IMR-90 (cell line): ENCODE measurements around the gene MESP2. TPM values are rescaled to one million over a fixed set of nuclear protein-coding genes. Genes with fewer than 3 reads are reported as not detected.

ENCODE experiments used
- ATAC-seq: fragments of 200-7000 bp; cut with Tn5 transposase; 2 replicates; pipeline ENCODE4 v1.9.1; 2020; ENCODE audit warnings: low read depth, mild to moderate bottlenecking, moderate library complexity
- BruUV-seq: library from RNA; stranded (reverse); fragments of 400-500 nt; replicated peaks from 2 replicates; lab custom pipeline; 2021; lab: Mats Ljungman, UMichigan
- CTCF ChIA-PET: fragments of 300-600 bp; formaldehyde crosslinking; extraction: SDS; loops from one replicate; lab custom pipeline; 2021; ENCODE audit warnings: antibody characterized with exemption; lab: Yijun Ruan, JAX
- POLR2A ChIA-PET: fragments of 300-600 bp; sonication (Branson Sonifier 250); formaldehyde crosslinking; loops from one replicate; lab custom pipeline; 2022; ENCODE audit warnings: antibody characterized with exemption; ENCODE audit not compliant: unreplicated experiment; lab: Charles Lee
- DNase-seq: peaks from one replicate; pipeline ENCODE4 v3.0.0; 2013
- H2AFZ ChIP-seq: replicated peaks from 2 replicates; pipeline ENCODE3; 2013; ENCODE audit warnings: low read length, mild to moderate bottlenecking; ENCODE audit not compliant: poor library complexity
- H2AK5ac ChIP-seq: 2 replicates; pipeline ENCODE4 v1.6.1; 2013; ENCODE audit warnings: low read depth, low read length, inconsistent platforms
- H2AK9ac ChIP-seq: replicated peaks from 2 replicates; pipeline ENCODE3; 2013; ENCODE audit warnings: mild to moderate bottlenecking, low read depth, low read length, moderate library complexity; ENCODE audit not compliant: poor library complexity
- H2BK120ac ChIP-seq: 2 replicates; pipeline ENCODE4 v1.6.1; 2013; ENCODE audit warnings: low read depth, low read length, inconsistent platforms
- H2BK15ac ChIP-seq: 3 replicates; pipeline ENCODE4 v1.6.1; 2013; ENCODE audit warnings: low read depth, low read length, inconsistent platforms
- H2BK20ac ChIP-seq: 2 replicates; pipeline ENCODE4 v1.6.1; 2013; ENCODE audit warnings: low read depth, mild to moderate bottlenecking, inconsistent platforms, low read length, moderate library complexity
- H2BK5ac ChIP-seq: 2 replicates; pipeline ENCODE4 v1.6.1; 2013; ENCODE audit warnings: mild to moderate bottlenecking, low read depth, low read length, inconsistent platforms; ENCODE audit not compliant: poor library complexity, severe bottlenecking
- H3K14ac ChIP-seq: replicated peaks from 2 replicates; pipeline ENCODE4 v1.6.1; 2013; ENCODE audit warnings: low read depth, low read length, inconsistent platforms
- H3K18ac ChIP-seq: 2 replicates; pipeline ENCODE4 v1.6.1; 2013; ENCODE audit warnings: low read depth, low read length, control low read depth
- H3K23ac ChIP-seq: 2 replicates; pipeline ENCODE4 v1.6.1; 2013; ENCODE audit warnings: low read depth, low read length, inconsistent platforms
- H3K27ac ChIP-seq: 2 replicates; pipeline ENCODE4 v1.5.1; 2013; ENCODE audit warnings: mild to moderate bottlenecking, control low read depth, low read length; ENCODE audit not compliant: insufficient read depth
- H3K27me3 ChIP-seq: 2 replicates; pipeline ENCODE4 v1.6.1; 2013; ENCODE audit warnings: low read length; ENCODE audit not compliant: control insufficient read depth, insufficient read depth
- H3K36me3 ChIP-seq: 2 replicates; pipeline ENCODE4 v1.6.1; 2013; ENCODE audit warnings: low read length, mixed read lengths; ENCODE audit not compliant: control insufficient read depth, insufficient read depth
- H3K4ac ChIP-seq: 2 replicates; pipeline ENCODE4 v1.6.1; 2013; ENCODE audit warnings: low read depth, low read length, inconsistent platforms
- H3K4me1 ChIP-seq: 2 replicates; pipeline ENCODE4 v1.6.1; 2013; ENCODE audit warnings: low read length, mixed read lengths; ENCODE audit not compliant: control insufficient read depth, insufficient read depth
- H3K4me2 ChIP-seq: 2 replicates; pipeline ENCODE4 v1.6.1; 2013; ENCODE audit warnings: low read depth, mild to moderate bottlenecking, control low read depth, low read length, moderate library complexity
- H3K4me3 ChIP-seq: 2 replicates; pipeline ENCODE4 v1.5.1; 2013; ENCODE audit warnings: low read depth, mild to moderate bottlenecking, control low read depth, low read length, moderate library complexity; ENCODE audit not compliant: insufficient read depth
- H3K56ac ChIP-seq: 2 replicates; pipeline ENCODE4 v1.6.1; 2013; ENCODE audit warnings: low read length, inconsistent platforms; ENCODE audit not compliant: insufficient read depth; ENCODE audit errors: extremely low read depth
- H3K79me1 ChIP-seq, 2 experiments: 2 replicates each; pipeline ENCODE4 v1.6.1; 2013; ENCODE audit warnings: low read length in 2 of 2, inconsistent platforms in 1 of 2, low read depth in 1 of 2
- H3K9ac ChIP-seq: 2 replicates; pipeline ENCODE4 v1.6.1; 2013; ENCODE audit warnings: low read depth, low read length, control low read depth
- H3K9me1 ChIP-seq: 2 replicates; pipeline ENCODE4 v1.6.1; 2013; ENCODE audit warnings: low read length, inconsistent platforms; ENCODE audit not compliant: insufficient read depth
- H3K9me3 ChIP-seq: 2 replicates; pipeline ENCODE4 v1.6.1; 2013; ENCODE audit warnings: low read length; ENCODE audit not compliant: control insufficient read depth, insufficient read depth
- H4K20me1 ChIP-seq: 2 replicates; pipeline ENCODE4 v1.6.1; 2013; ENCODE audit warnings: low read length, inconsistent platforms; ENCODE audit not compliant: insufficient read depth
- H4K5ac ChIP-seq: 2 replicates; pipeline ENCODE4 v1.6.1; 2013; ENCODE audit warnings: mild to moderate bottlenecking, low read depth, low read length, control low read depth
- H4K8ac ChIP-seq, 2 experiments: 2 replicates each; pipeline ENCODE4 v1.6.1; 2013; ENCODE audit warnings: low read depth in 2 of 2, low read length in 2 of 2, control low read depth in 1 of 2, inconsistent platforms in 1 of 2
- H4K91ac ChIP-seq: 2 replicates; pipeline ENCODE4 v1.6.1; 2013; ENCODE audit warnings: low read depth, low read length, inconsistent platforms; ENCODE audit not compliant: insufficient read depth
- CEBPB ChIP-seq: IDR thresholded peaks from 2 replicates; pipeline ENCODE4 v1.6.1; 2012; ENCODE audit warnings: low read depth, low read length, improper control_type of control experiment
- CHD1 ChIP-seq: IDR thresholded peaks from 2 replicates; pipeline ENCODE4 v1.6.1; 2012; ENCODE audit warnings: low read depth, low read length, improper control_type of control experiment
- FOS ChIP-seq: fragments of 150-350 bp; IDR thresholded peaks from 2 replicates; pipeline ENCODE4 v1.6.1; 2016; ENCODE audit warnings: low read depth, low read length
- MAZ ChIP-seq: IDR thresholded peaks from 2 replicates; pipeline ENCODE4 v1.6.1; 2012; ENCODE audit warnings: low read depth, mild to moderate bottlenecking, low read length, improper control_type of control experiment, moderate library complexity, borderline replicate concordance
- MXI1 ChIP-seq: IDR thresholded peaks from 2 replicates; pipeline ENCODE4 v1.6.1; 2012; ENCODE audit warnings: low read depth, mild to moderate bottlenecking, low read length, moderate library complexity, borderline replicate concordance
- POLR2A ChIP-seq: IDR thresholded peaks from 2 replicates; pipeline ENCODE4 v1.6.1; 2012; ENCODE audit warnings: mild to moderate bottlenecking, low read depth, low read length
- RCOR1 ChIP-seq: IDR thresholded peaks from 2 replicates; pipeline ENCODE4 v1.6.1; 2012; ENCODE audit warnings: mild to moderate bottlenecking, low read length, improper control_type of control experiment; ENCODE audit not compliant: insufficient replicate concordance
- RFX5 ChIP-seq: IDR thresholded peaks from 2 replicates; pipeline ENCODE4 v1.8.0; 2012; ENCODE audit warnings: low read depth, mild to moderate bottlenecking, low read length, moderate library complexity
- USF2 ChIP-seq: fragments of 150-350 bp; IDR thresholded peaks from 2 replicates; pipeline ENCODE4 v1.6.1; 2017; ENCODE audit warnings: mild to moderate bottlenecking, antibody characterized with exemption, low read length, low read depth
- WGBS, 2 experiments: methylation state at CpG; one replicate each; pipeline versions ENCODE4 v1.1.5 to v1.1.7; 2013; ENCODE audit warnings: missing lambda C conversion rate in 2 of 2; ENCODE audit not compliant: insufficient read length in 1 of 2; ENCODE audit errors: extremely low coverage in 2 of 2; 5-methylcytosine and 5-hydroxymethylcytosine counted together
- dilution Hi-C: fragments of 300-500 bp; cut with HindIII; formaldehyde crosslinking; loops from one replicate; pipeline ENCODE4 v1.14.3; 2018; ENCODE audit warnings: low sequenced_read_pairs; ENCODE audit not compliant: unreplicated experiment
- in situ Hi-C: fragments of 300-500 bp; cut with MboI; formaldehyde crosslinking; loops from 3 replicates; pipeline ENCODE4 v1.14.3; 2019; ENCODE audit warnings: low sequenced_read_pairs, inconsistent platforms, mixed read lengths
- intact Hi-C: fragments of 100-400 bp; cut with micrococcal nuclease; formaldehyde crosslinking; loops from 2 replicates; pipeline ENCODE4 v1.10.0; 2022
- polyA plus RNA-seq, 3 experiments: library from polyadenylated mRNA; depleted of rRNA; stranded (reverse); fragments of >200 nt; gene quantifications; 2 replicates each; pipeline ENCODE4 v1.2.3, GENCODE V29; 2012; ENCODE audit warnings: low replicate concordance in 1 of 3
- total RNA-seq: library from RNA; depleted of rRNA; stranded (reverse); fragments of >200 nt; gene quantifications from 2 replicates; pipeline ENCODE4 v1.2.3, GENCODE V29; 2012
- TF ChIP-seq, protein P1 (sequence below): conservative IDR thresholded peaks from 2 replicates; pipeline ENCODE4 v1.5.1; 2012; ENCODE audit warnings: mild to moderate bottlenecking, low read depth, low read length, improper control_type of control experiment

The MESP2 gene
- total and polyA plus RNA-seq, 2 of the 4 experiments (the other 2 are of a cell fraction): 0.18 to 0.32 TPM

DNA sequence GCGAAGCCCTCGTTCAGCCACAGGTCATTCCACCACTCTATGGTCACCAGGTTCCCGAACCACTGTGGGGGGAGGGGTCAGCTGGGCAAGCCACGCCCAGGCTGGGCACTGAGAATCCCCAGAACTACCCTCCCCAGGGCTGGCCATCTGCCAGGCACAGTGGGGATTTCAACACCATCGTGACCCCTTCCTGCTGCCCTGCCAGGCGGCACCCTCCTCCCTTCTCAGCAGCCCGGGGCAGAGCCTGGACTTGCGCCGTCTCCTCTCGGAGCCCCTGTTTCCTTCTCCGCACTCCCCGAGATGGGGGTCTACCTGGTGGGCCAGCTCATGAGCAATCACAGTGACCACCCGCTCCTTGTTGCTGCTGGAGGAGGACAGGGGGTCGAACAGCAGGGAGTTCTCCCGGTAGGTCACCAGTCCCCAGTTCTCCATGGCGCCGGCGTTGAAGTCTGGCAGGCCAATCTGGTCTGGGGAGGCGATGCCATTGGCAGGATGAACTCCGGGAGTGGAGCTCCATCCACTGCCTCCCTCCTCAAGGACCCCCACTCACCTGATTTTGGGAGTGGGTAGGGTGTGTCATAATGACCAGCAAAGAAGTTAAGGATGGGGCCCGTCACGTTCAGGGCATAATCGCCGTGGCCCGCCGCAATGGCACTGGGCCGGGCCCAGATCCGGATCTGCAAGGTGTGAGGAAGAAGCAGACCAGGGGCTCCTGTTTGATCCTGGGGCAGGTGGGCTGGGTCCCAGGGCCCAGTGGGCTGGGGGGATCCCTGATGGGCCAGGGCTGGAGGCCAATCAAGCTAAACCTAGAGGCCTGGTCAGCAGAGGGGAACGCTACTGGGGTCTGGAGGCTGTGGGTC is 28.0 kb downstream of the MESP2 start:
- H4K91ac ChIP-seq: no peak overlapping the region
- TF ChIP-seq CEBPB (no peak), RFX5 (no peak), MAZ (no peak), FOS (no peak), RCOR1 (no peak), USF2 (no peak), MXI1 (no peak), CHD1 (no peak), POLR2A (no peak)
- TF ChIP-seq, protein P1, sequence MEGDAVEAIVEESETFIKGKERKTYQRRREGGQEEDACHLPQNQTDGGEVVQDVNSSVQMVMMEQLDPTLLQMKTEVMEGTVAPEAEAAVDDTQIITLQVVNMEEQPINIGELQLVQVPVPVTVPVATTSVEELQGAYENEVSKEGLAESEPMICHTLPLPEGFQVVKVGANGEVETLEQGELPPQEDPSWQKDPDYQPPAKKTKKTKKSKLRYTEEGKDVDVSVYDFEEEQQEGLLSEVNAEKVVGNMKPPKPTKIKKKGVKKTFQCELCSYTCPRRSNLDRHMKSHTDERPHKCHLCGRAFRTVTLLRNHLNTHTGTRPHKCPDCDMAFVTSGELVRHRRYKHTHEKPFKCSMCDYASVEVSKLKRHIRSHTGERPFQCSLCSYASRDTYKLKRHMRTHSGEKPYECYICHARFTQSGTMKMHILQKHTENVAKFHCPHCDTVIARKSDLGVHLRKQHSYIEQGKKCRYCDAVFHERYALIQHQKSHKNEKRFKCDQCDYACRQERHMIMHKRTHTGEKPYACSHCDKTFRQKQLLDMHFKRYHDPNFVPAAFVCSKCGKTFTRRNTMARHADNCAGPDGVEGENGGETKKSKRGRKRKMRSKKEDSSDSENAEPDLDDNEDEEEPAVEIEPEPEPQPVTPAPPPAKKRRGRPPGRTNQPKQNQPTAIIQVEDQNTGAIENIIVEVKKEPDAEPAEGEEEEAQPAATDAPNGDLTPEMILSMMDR: no peak
- no peak overlapping the region for H4K8ac ChIP-seq
- no peak overlapping the region for H2BK15ac ChIP-seq
- no peak overlapping the region for H3K56ac ChIP-seq
- no peak overlapping the region for H3K4me3 ChIP-seq
- POLR2A ChIA-PET: no interaction called here
- ATAC-seq: no peak
- no peak overlapping the region for H3K4ac ChIP-seq
- 90% methylated on average over 12 of the region's 29 CpGs; no CpG with 5 or more reads in 1 of the 2 experiments for WGBS, 2 experiments
- H3K14ac ChIP-seq: no peak overlapping the region
- in situ Hi-C loops (no loop called here), dilution Hi-C loops (no loop called here), intact Hi-C loops (no loop called here)
- H3K27me3 ChIP-seq: no peaks in the 10 kb centered on the region
- H3K9me1 ChIP-seq: peaks cover 6% of the 10 kb centered on the region
- H3K23ac ChIP-seq: no peak overlapping the region
- H3K9ac ChIP-seq: no peak overlapping the region
- CTCF ChIA-PET: no interaction called here
- peak overlapping the region; percentile 55 for H2AK9ac ChIP-seq
- H2BK120ac ChIP-seq: no peak overlapping the region
- peaks cover 2 to 16% of the 10 kb centered on the region in 2 experiments; a peak in 3 of 4 replicates for H3K79me1 ChIP-seq
- no TSS peak for BruUV-seq
- no peaks in the 10 kb centered on the region for H3K9me3 ChIP-seq
- H2AFZ ChIP-seq: no peak overlapping the region
- H4K5ac ChIP-seq: no peak overlapping the region
- no peak for DNase-seq
- peaks cover 7% of the 10 kb centered on the region for H3K4me1 ChIP-seq
- no peak overlapping the region for H2BK20ac ChIP-seq
- no peak overlapping the region for H3K27ac ChIP-seq
- H3K36me3 ChIP-seq: peaks cover 52% of the 10 kb centered on the region
- no peak overlapping the region for H2BK5ac ChIP-seq
- no peaks in the 10 kb centered on the region for H4K20me1 ChIP-seq
- H3K4me2 ChIP-seq: no peak overlapping the region
- H3K18ac ChIP-seq: no peak overlapping the region
- H2AK5ac ChIP-seq: no peak overlapping the region
